ENCODE data around the gene WDR46. TPM values are rescaled to one million over a fixed set of nuclear protein-coding genes. Genes with fewer than 3 reads are reported as not detected.

WDR46 gene
- polyA plus RNA-seq, 3 donors, result 33.3 to 41.0 (median 37.3) TPM

DNA sequence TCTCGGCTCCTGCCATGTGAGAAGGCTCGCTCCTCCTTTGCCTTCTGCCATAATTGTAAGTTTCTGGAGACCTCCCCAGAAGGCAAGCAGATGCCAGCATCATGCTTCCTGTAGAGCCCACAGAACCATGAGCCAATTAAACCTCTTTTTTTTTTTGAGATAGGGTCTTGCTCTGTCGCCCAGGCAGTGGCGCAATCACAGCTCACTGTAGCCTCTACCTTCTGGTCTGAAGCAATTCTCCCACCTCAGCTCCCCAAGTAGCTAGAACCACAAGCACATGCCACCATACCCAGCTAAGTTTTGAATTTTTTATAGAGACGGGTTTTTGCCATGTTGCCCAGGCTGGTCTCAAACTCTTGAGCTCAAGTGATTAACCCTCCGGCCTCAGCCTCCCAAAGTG lies 52.2 kb downstream of the WDR46 start:
- no peaks in the 10 kb centered on the region for H3K79me2 ChIP-seq (ENCODE audit: insufficient read depth, low read length)
- H4K20me1 ChIP-seq (ENCODE audit: insufficient read depth, low read length), result no peaks in the 10 kb centered on the region
- 91% methylated on average over 5 of the region's 6 CpGs for WGBS (ENCODE audit: insufficient coverage)
- no peak overlapping the region for H3K27ac ChIP-seq (ENCODE audit: low read depth in 1 of 2, low read length in 2 of 2)
- H3K4me2 ChIP-seq (replicated peaks; ENCODE audit: extremely low read depth, low read length, poor library complexity, severe bottlenecking), result no peak overlapping the region
- intact Hi-C loops (cut with micrococcal nuclease), result no loop called here
- TF ChIP-seq, protein P1, sequence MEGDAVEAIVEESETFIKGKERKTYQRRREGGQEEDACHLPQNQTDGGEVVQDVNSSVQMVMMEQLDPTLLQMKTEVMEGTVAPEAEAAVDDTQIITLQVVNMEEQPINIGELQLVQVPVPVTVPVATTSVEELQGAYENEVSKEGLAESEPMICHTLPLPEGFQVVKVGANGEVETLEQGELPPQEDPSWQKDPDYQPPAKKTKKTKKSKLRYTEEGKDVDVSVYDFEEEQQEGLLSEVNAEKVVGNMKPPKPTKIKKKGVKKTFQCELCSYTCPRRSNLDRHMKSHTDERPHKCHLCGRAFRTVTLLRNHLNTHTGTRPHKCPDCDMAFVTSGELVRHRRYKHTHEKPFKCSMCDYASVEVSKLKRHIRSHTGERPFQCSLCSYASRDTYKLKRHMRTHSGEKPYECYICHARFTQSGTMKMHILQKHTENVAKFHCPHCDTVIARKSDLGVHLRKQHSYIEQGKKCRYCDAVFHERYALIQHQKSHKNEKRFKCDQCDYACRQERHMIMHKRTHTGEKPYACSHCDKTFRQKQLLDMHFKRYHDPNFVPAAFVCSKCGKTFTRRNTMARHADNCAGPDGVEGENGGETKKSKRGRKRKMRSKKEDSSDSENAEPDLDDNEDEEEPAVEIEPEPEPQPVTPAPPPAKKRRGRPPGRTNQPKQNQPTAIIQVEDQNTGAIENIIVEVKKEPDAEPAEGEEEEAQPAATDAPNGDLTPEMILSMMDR (IDR thresholded peaks at IDR 0.05), result no peak
- no peak overlapping the region for H3K4me3 ChIP-seq (replicated peaks in 1 of 3; ENCODE audit: low read depth in 2 of 3, low read length in 3 of 3)
- no peak for DNase-seq
- no peak overlapping the region for H2AFZ ChIP-seq (ENCODE audit: insufficient read depth, low read depth, low read length, poor library complexity, severe bottlenecking)
- no peaks in the 10 kb centered on the region for H3K36me3 ChIP-seq (replicated peaks in 1 of 2; ENCODE audit: control insufficient read depth in 1 of 2, insufficient read depth in 2 of 2, low read length in 2 of 2)
- H3K4me1 Mint-ChIP-seq, result peaks cover 4% of the 10 kb centered on the region
- peaks cover 13 to 28% (median 26%) of the 10 kb centered on the region in 3 donors for H3K27me3 Mint-ChIP-seq (ENCODE audit: low read depth in 3 of 3)
- H3K9me3 ChIP-seq (replicated peaks in 1 of 2; ENCODE audit: control insufficient read depth in 1 of 2, insufficient read depth in 1 of 2, low read length in 2 of 2), result no peaks in the 10 kb centered on the region
- no peaks in the 10 kb centered on the region for H3K36me3 Mint-ChIP-seq
- peaks cover 2 to 11% of the 10 kb centered on the region in 2 donors for H3K27me3 ChIP-seq (ENCODE audit: control insufficient read depth in 2 of 2, insufficient read depth in 2 of 2, low read length in 2 of 2)
- no peak overlapping the region for H3K9ac ChIP-seq (ENCODE audit: insufficient read depth, low read length, poor library complexity, severe bottlenecking)
- peaks cover 2 to 8% of the 10 kb centered on the region in 2 donors for H3K4me1 ChIP-seq (ENCODE audit: control insufficient read depth in 1 of 2, insufficient read depth in 2 of 2, low read length in 2 of 2)
- no peak overlapping the region for H3K4me3 Mint-ChIP-seq
- peak overlapping the region in 1 of 7 donors; percentile 90 for H3K27ac Mint-ChIP-seq
- peaks cover 0 to 8% (median 0%) of the 10 kb centered on the region in 7 donors for H3K9me3 Mint-ChIP-seq

DNA sequence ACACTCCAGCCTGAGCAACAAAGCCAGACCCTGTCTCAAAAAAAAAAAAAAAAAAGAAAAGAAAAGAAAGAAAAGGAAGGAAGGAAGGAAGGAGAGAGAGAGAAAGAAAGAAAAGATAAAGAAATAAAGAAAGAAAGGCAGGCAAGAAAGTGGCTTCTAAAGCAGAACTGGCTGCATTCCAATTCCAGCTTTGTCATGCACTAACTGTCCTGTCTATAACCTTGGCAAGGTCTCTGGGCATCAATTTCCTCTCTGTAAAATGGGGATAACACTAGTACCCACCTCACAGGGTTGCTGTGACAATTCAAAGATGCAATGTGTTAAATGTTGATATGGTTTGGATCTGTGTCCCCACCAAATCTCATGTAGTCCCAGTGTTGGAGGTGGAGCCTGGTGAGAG lies 52.7 kb downstream of the WDR46 start:
- H3K9me3 Mint-ChIP-seq, result peaks cover 0 to 8% (median 0%) of the 10 kb centered on the region in 7 donors
- no peaks in the 10 kb centered on the region for H4K20me1 ChIP-seq (ENCODE audit: insufficient read depth, low read length)
- intact Hi-C loops (cut with micrococcal nuclease), result no loop called here
- peaks cover 2 to 11% of the 10 kb centered on the region in 2 donors for H3K27me3 ChIP-seq (ENCODE audit: control insufficient read depth in 2 of 2, insufficient read depth in 2 of 2, low read length in 2 of 2)
- no peak overlapping the region for H3K4me3 ChIP-seq (replicated peaks in 1 of 3; ENCODE audit: low read depth in 2 of 3, low read length in 3 of 3)
- H3K79me2 ChIP-seq (ENCODE audit: insufficient read depth, low read length), result no peaks in the 10 kb centered on the region
- peaks cover 0 to 3% of the 10 kb centered on the region in 2 donors for H3K4me1 ChIP-seq (ENCODE audit: control insufficient read depth in 1 of 2, insufficient read depth in 2 of 2, low read length in 2 of 2)
- peaks cover 16 to 26% (median 25%) of the 10 kb centered on the region in 3 donors for H3K27me3 Mint-ChIP-seq (ENCODE audit: low read depth in 3 of 3)
- H2AFZ ChIP-seq (ENCODE audit: insufficient read depth, low read depth, low read length, poor library complexity, severe bottlenecking), result no peak overlapping the region
- H3K27ac ChIP-seq (ENCODE audit: low read depth in 1 of 2, low read length in 2 of 2), result no peak overlapping the region
- no peak for DNase-seq
- no peak overlapping the region for H3K9ac ChIP-seq (ENCODE audit: insufficient read depth, low read length, poor library complexity, severe bottlenecking)
- no peaks in the 10 kb centered on the region for H3K36me3 Mint-ChIP-seq
- H3K4me1 Mint-ChIP-seq, result no peaks in the 10 kb centered on the region
- no peak overlapping the region for H3K4me2 ChIP-seq (replicated peaks; ENCODE audit: extremely low read depth, low read length, poor library complexity, severe bottlenecking)
- H3K4me3 Mint-ChIP-seq, result no peak overlapping the region
- TF ChIP-seq, protein P1 (IDR thresholded peaks at IDR 0.05), result no peak
- H3K27ac Mint-ChIP-seq, result no peak overlapping the region
- H3K36me3 ChIP-seq (replicated peaks in 1 of 2; ENCODE audit: control insufficient read depth in 1 of 2, insufficient read depth in 2 of 2, low read length in 2 of 2), result no peaks in the 10 kb centered on the region
- no peaks in the 10 kb centered on the region for H3K9me3 ChIP-seq (replicated peaks in 1 of 2; ENCODE audit: control insufficient read depth in 1 of 2, insufficient read depth in 1 of 2, low read length in 2 of 2)
